ENCODE measurements around the gene TRIM10. TPM values are rescaled to one million over a fixed set of nuclear protein-coding genes. Genes with fewer than 3 reads are reported as not detected.

Gene TRIM10
- total RNA-seq, 4 donors from 2014 or later = 0.08 TPM; not detected in 3

- no peaks in the 10 kb centered on the region for H3K9me3 ChIP-seq
- peaks cover 0 to 9% (median 7%) of the 10 kb centered on the region in 3 donors for H3K4me1 ChIP-seq
- H3K27me3 ChIP-seq = peaks cover 89% of the 10 kb centered on the region
- no peaks in the 10 kb centered on the region for H3K36me3 ChIP-seq
- H3K4me3 ChIP-seq = no peak overlapping the region
- no peak for ATAC-seq
- TF ChIP-seq EP300 (IDR thresholded peaks at IDR 0.05) (no peak), POLR2AphosphoS5 (IDR thresholded peaks at IDR 0.05) (no peak), POLR2A (IDR thresholded peaks at IDR 0.05) (no peak), CTCF (IDR thresholded peaks at IDR 0.05) (no peak)
- H3K27ac ChIP-seq = no peak overlapping the region
- WGBS, 2 donors (ENCODE audit: low coverage in 1 of 2) = 93 to 100% methylated on average over 1 to 3 of the region's 4 CpGs
Observed at GRCh38 chr6:30172681-30173080, 11.7 kb upstream of the TRIM10 start.

- H3K4me3 ChIP-seq = peak overlapping the region in 1 of 2 donors; percentile 22
- peaks cover 91% of the 10 kb centered on the region for H3K27me3 ChIP-seq
- H3K36me3 ChIP-seq = no peaks in the 10 kb centered on the region
- peaks cover 0 to 9% (median 7%) of the 10 kb centered on the region in 3 donors for H3K4me1 ChIP-seq
- WGBS, 2 donors (ENCODE audit: low coverage in 1 of 2) = 8 to 10% methylated on average over 10 to 18 of the region's 62 CpGs
- no peak for TF ChIP-seq CTCF (IDR thresholded peaks at IDR 0.05)
- TF ChIP-seq POLR2A (IDR thresholded peaks at IDR 0.05) = no peak
- TF ChIP-seq POLR2AphosphoS5 (IDR thresholded peaks at IDR 0.05) = no peak
- no peak for TF ChIP-seq EP300 (IDR thresholded peaks at IDR 0.05)
- H3K27ac ChIP-seq = no peak overlapping the region
- no peak for ATAC-seq
- no peaks in the 10 kb centered on the region for H3K9me3 ChIP-seq
Observed at GRCh38 chr6:30171677-30172471, 10.9 kb upstream of the TRIM10 start.

GRCh38 chr6:30169658-30170614, 8.9 kb upstream of the TRIM10 start:
- H3K36me3 ChIP-seq = no peaks in the 10 kb centered on the region
- no peaks in the 10 kb centered on the region for H3K9me3 ChIP-seq
- TF ChIP-seq EP300 (IDR thresholded peaks at IDR 0.05) (no peak), POLR2A (IDR thresholded peaks at IDR 0.05) (no peak), POLR2AphosphoS5 (IDR thresholded peaks at IDR 0.05) (no peak), CTCF (IDR thresholded peaks at IDR 0.05) (peak; percentile 45 to 64 (median 53))
- H3K4me3 ChIP-seq = no peak overlapping the region
- H3K27me3 ChIP-seq = peaks cover 79% of the 10 kb centered on the region
- WGBS, 2 donors (ENCODE audit: low coverage in 1 of 2) = 15 to 38% methylated on average over 6 to 7 of the region's 7 CpGs
- peaks cover 0 to 9% (median 7%) of the 10 kb centered on the region in 3 donors for H3K4me1 ChIP-seq
- ATAC-seq = no peak
- no peak overlapping the region for H3K27ac ChIP-seq

GRCh38 chr6:30168741-30169140, 7.7 kb upstream of the TRIM10 start:
- 33 to 67% methylated on average over 1 of the region's 1 CpG for WGBS, 2 donors (ENCODE audit: low coverage in 1 of 2)
- no peaks in the 10 kb centered on the region for H3K9me3 ChIP-seq
- no peak overlapping the region for H3K27ac ChIP-seq
- peaks cover 0 to 9% (median 7%) of the 10 kb centered on the region in 3 donors for H3K4me1 ChIP-seq
- TF ChIP-seq POLR2AphosphoS5 (IDR thresholded peaks at IDR 0.05) (no peak), EP300 (IDR thresholded peaks at IDR 0.05) (no peak), CTCF (IDR thresholded peaks at IDR 0.05) (no peak), POLR2A (IDR thresholded peaks at IDR 0.05) (no peak)
- ATAC-seq = no peak
- peaks cover 80% of the 10 kb centered on the region for H3K27me3 ChIP-seq
- H3K36me3 ChIP-seq = no peaks in the 10 kb centered on the region
- no peak overlapping the region for H3K4me3 ChIP-seq

Data from gastroesophageal sphincter (tissue), 4 donors.